LNCAP (cell line): ENCODE measurements around the gene PUS3.

ENCODE experiments used
- TF ChIP-seq, protein P1 (sequence below): fragments of 450-650 bp; IDR thresholded peaks from 2 replicates; pipeline ENCODE4 v1.5.1; 2017; ENCODE audit warnings: mild to moderate bottlenecking

Gene PUS3

DNA sequence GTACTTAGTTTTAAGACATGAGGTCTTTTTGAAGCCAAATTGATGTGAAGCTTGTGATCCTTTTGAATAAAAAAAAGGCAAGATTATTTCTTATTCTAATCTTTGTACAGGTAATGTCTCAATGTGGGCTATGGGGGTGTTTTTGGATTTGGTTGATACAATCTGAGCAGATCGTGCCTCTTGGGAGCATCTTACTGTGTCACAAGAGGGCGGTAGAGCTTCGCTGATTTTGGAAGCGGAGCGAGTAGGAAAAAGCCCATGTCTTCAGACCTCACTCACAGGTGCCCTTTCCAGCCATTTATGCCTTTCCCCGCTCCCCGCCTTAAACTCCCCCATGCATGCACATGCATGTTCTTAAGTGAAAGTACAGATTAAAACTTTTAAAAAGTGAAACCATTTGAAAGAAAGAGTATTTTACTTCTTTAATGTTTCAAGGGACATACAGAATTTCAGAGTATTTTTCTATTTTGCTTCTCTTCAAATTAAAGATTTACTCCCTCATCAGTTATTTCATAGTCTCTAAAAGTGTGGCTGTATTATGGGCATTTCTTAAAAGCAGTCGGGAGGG, 20.1 kb upstream of the PUS3 start:
- TF ChIP-seq, protein P1, sequence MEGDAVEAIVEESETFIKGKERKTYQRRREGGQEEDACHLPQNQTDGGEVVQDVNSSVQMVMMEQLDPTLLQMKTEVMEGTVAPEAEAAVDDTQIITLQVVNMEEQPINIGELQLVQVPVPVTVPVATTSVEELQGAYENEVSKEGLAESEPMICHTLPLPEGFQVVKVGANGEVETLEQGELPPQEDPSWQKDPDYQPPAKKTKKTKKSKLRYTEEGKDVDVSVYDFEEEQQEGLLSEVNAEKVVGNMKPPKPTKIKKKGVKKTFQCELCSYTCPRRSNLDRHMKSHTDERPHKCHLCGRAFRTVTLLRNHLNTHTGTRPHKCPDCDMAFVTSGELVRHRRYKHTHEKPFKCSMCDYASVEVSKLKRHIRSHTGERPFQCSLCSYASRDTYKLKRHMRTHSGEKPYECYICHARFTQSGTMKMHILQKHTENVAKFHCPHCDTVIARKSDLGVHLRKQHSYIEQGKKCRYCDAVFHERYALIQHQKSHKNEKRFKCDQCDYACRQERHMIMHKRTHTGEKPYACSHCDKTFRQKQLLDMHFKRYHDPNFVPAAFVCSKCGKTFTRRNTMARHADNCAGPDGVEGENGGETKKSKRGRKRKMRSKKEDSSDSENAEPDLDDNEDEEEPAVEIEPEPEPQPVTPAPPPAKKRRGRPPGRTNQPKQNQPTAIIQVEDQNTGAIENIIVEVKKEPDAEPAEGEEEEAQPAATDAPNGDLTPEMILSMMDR: peak; percentile 83

DNA sequence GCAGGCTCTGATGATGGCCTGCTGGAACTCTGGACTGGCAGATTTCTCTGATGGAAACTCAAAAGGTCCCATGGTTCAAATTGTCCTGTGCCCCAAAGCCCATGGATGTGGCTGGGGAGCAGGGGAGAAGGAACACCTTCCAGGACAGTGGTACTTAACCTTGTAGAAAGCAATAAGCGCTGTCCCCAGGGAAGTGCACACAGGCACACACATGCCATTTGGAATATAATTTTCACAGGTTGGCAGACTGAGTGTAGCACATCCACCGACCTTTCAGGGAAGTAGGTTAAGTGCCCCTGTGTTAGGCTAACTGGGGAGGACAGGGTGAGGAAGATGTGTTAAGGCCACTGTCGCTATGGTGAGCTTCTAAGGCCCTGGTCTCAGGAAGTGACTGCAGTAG, 19.1 kb upstream of the PUS3 start:
- TF ChIP-seq, protein P1: no peak

DNA sequence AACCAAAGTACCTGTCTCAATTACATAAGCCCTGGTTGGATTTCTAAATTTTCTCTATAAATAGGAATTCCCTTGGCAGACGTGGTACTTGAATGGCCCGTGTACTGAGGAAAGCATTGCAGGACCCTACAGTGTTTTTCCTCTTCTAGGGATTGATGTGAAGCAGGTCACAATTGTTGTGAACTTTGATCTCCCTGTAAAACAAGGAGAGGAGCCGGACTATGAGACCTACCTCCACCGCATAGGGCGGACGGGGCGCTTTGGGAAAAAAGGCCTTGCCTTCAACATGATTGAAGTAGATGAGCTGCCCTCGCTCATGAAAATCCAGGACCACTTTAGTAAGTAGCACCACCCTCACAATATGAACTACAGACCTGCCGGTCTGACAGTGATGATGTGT, 18.0 kb upstream of the PUS3 start:
- TF ChIP-seq, protein P1: no peak

DNA sequence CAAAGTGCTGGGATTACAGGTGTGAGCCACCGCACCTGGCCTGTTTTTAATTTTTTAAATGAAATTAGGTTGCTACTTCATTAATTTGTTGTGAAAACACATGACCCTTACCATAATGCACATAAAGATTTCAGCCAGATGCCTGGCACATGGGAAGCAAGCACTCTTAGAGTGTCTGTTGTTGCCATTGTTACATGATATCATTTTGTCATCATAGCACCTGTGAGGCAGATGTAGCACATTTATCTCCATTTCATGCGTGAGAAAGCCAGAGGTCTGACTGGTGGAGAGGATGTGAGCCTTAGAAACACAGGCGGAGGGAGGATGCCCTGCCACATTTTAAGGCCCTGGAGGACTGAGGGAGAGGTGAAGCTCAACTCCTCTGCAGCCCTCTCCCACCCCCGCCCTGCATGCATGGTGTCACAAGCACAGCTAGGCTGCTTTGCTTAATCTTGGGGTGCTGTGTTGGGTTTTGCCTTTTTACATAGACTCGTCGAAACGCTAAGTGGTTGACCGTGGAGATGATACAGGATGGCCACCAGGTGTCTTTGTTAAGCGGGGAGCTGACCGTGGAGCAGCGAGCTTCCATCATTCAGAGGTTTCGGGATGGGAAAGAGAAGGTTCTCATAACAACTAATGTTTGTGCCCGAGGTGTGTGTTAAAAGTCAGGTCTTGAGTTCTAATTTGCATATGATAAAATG, 15.3 kb upstream of the PUS3 start:
- TF ChIP-seq, protein P1: no peak

DNA sequence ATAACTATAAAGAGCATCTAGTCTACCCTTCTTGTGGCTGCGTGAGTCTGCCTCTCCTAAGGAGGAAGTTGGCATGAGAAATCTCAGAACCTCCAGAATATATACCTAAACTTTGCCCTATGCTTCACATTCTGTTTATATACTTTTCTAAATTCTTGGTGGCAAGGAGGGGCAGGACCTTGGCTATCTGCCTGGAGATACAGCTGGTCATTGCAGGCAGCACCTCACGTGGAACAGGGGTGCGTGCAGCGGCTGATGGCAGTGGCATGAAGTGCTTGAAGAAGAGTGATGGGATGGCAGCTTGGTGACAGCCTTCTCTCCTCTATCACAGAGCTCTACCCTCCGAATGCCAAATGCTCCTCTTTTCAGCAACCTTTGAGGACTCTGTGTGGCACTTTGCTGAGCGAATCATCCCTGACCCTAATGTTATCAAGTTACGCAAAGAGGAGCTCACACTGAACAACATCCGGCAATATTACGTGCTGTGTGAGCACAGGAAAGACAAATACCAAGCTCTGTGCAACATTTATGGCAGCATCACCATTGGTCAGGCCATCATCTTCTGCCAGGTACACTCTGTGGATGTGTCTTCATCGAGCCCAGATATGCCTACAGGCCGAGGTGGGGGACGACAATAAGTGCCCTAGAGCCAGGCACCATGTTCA, 13.8 kb upstream of the PUS3 start:
- TF ChIP-seq, protein P1: no peak

DNA sequence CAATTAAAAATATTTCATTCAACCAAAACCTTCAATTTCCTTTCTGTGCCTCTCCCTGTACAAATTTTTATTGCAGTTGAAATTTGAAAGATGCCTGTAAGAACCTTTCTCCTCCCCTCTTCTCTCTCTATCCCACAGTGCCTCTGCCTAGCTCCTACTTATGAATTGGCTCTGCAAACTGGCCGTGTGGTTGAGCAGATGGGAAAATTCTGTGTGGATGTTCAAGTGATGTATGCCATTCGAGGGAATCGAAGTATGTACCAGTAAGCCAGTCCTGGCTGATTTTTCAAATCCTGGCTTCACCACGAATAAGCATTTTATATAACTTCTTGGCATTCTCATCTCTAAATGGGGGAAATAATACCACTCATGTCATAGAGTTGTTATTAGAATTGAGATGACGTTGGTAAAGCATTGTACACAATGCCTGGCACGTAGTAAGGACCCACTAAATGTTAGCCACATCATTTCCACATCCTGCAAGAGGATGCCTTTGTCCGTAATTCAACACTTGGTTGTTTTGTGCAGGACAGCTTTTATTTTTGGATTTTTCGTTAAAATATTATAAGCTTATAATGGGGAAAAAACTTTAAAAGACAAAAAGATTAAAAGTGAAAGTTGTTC, 7.3 kb upstream of the PUS3 start:
- TF ChIP-seq, protein P1: no peak

DNA sequence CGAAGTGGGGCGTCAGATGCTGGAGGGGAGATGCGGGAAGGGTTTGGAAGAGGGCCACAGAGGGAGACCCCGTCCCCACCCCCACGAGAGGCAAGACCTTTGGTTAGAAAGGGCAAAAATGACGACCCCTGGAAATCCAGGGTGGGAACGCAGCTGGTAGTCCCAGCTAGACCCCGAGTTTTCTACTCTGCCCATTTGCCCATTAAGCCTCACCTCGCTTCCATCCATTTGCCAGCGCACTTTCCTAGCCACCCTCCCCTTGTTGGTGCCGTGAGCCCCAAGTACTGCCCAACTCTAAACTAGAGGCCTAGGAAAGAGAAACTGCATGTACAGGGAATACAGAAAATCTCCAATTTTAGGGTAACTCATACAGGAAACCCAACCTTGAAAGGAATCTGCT, 1.7 kb upstream of the PUS3 start:
- TF ChIP-seq, protein P1: no peak
